NCI-H2196 (cell line): ENCODE results near the gene CFAP107.

Source experiments
- DNase-seq: peaks from one replicate; lab custom pipeline; 2025; ENCODE audit not compliant: unreplicated experiment; lab: John Stamatoyannopoulos, UW

The CFAP107 gene

DNA sequence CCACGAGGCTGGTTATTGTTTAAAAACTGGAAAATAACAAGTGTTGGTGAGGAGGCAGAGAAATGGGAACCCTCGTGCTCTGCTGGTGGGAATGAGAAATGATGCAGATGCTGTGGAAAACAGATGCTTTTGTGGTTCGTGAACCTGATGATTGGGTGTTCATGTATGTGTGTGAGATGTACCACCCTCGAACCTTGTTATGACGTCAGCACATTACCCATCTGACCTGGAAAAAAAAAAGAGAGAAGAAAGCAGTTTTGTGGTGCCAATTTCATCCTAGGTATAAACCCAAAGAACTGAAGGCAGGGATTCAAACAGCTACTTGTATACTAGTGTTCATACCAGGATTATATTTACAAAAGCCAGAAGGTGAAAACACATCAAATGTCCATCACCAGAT lies 6.4 kb upstream of the CFAP107 start:
- no peak for DNase-seq

- DNase-seq, result no peak
Measured at GRCh38 chr1:12741946-12742345, 4.1 kb upstream of the CFAP107 start.

DNA sequence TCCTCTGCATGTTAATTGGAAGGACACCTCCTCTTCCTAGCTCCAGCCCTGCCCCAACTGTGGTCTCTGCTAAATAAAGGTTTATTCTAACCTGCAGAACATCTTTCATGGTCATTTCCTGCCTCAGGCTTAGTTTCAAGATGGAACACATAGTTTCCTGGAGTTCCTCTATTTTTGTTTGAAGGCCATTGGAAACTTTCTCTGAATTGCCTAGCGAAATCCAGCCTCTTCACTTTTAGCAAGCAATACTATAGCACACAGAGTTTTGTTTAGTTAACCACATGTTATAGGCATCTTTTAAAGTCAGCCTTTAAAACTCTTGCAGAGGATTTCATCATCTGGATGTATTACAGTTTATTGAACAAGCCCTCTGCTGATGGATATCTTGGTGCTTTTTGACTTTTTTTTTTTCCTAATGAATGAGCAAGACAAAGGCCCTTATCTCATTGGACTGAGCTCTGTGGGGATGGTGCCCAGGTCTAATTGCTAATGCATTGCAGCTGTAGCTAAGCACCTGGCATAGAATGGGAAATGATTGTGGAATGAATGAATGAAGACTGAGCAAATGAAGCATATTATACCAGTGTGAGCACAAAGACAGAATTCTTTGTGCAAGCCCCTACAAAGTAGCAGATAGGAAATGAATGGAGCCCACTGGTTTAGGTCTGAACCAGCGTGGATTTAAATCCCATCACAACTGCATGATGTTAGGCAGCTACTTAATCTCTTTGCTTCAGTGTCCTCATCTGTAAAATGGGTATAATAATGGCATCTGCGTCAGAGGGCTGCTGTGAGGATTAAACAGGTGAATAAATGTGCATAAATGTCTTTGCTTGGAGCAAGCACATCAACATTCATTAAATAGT lies 641 bp upstream of the CFAP107 start:
- DNase-seq, result no peak

DNA sequence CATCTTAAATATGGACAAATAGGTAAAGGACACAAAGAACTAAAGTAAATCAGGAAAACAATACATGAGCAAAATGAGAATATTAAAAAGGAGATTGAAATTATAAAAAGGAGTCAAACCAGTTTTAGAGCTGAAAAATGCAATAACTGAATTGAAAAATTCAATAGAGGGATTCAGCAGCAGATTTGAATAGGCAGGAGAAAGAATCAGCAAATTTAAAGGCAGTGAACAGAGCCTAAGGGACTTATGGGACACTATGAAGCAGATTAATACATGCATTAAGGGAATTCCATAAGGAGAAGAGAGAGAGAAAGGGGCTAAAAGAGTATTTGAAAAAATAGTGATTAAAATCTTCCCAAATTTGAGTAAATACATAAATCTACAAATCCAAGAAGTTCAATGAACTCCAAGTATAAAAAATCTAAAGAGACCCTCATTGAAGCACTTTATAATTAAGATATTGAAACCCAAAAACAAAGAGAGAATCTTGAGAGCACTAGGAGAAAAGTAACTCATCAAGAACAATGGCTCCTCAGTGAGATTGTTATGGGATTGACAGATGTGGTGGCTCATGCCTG lies 2.9 kb downstream of the CFAP107 start:
- no peak for DNase-seq

DNA sequence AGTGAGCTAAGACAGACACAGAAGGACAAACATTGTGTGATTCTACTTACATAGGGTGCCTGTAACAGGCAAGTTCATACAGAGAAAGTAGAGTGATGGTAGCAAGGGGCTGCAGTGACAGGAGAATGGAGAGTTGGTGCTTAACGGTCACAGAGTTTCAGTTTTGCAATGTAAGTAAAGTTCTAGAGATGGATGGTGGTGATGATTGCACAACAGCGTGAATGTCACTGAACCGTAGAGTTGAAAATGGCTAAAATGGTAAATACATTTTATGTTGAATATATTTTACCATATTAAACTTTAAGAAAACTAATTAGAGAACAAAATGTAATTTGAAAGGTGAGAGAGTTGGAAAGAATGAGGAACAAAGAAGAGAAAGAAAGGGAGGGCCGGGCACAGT lies 8.7 kb downstream of the CFAP107 start:
- no peak for DNase-seq

DNA sequence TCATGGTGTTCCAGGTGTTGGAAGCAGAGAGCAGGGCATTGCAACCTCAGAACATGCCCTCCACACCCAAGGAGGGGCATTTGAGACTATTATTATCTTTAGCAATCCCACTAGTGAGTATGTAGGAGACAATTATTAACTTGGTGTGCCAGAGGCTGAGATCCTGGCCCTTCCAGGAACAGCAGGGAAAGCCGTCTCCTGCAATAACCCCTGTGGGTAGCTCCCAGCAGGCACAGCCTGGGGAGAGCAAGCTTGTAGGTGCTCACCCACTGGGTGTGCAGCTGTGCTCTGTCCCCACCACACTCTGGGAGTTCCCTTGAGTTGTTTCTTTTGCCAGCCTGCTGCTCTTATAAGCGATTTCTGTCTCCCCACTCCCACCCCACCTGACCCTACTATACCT lies 10.3 kb downstream of the CFAP107 start:
- no peak for DNase-seq

DNA sequence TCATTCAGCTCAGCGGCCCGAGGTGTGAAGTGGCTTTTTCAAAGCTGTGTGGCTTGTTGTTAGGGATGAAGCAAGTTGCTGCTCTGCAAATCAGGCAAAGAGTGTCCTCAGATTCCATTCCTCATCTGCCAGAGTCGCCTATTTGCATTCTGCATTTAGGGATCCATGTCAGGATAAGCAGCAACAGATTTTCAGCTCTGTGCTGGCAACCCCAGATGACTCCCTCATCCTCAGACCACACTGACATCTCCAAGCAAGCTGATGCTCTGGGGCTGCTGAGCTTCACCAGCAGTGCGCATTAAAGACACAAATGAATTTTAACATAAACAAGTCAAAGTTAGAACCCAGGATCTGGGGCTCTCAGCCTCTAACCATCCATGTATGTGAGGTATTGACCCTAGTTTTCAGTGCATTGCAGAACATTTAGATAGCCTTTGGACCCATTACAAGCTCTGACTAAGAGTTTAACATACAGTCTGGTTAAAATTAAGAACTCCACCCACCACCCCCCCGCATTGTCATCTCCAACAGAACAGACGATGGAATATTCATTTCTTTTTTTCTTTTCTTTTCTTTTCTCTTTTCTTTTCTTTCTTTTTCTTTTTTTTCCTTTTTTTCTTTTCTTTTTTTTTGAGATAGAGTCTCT lies 10.9 kb downstream of the CFAP107 start:
- no peak for DNase-seq

GRCh38 chr1:12757836-12758235 lies 11.8 kb downstream of the CFAP107 start:
- DNase-seq, result no peak

- DNase-seq, result no peak
Measured at GRCh38 chr1:12760256-12760795, 14.3 kb downstream of the CFAP107 start.

DNA sequence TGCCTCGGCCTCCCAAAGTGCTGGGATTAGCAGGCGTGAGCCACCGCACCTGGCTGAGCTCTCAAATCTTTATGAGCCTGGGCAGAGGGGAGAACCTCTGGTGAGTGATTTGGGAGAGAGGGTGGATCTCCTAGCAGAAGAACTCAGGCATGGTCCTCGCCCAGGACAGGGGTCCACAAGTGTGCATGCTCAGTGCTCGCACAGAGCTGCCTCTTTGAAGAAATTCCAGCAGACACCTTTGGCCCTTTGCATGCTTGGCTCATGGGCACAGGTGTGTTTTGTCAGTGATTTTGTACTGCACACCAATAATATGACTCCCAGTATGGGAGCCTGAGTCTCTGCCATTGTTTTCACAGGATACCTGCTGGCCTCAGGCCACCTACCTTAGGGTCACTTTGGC lies 15.8 kb downstream of the CFAP107 start:
- no peak for DNase-seq

DNA sequence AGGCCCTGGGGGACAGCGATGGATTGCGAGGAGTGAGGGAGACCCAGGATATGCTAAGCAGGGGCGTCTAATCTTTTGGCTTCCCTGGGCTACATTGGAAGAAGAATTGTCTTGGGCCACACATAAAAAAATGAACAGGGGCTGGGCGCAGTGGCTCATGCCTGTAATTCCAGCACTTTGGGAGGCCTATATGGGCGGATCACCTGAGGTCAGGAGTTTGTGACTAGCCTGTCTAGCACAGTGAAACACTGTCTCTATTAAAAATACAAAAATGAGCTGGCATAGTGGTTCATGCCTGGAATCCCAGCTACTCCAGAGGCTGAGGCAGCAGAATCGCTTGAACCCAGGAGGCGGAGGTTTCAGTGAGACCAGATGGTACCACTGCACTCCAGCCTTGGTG lies 16.8 kb downstream of the CFAP107 start:
- DNase-seq, result no peak

GRCh38 chr1:12763479-12763878 lies 17.5 kb downstream of the CFAP107 start:
- DNase-seq, result no peak

DNA sequence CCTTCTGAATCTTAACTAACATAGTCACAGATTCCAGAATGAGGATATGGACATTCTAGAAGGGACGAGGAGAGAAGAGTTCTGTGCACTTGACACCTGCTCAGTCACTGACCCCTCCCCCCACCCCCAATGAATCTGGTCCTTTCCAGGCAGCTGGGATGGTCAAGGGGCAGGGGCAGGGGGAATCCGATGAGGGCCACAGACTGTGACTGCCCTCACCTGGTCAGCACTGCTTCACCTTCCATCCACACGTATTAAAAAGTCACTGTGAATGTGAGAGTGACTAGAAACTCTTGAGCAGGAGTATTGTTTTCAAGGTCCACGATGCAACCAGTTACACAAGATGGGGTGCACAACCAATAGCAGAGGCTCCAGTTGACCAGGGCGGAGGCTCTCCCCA lies 18.0 kb downstream of the CFAP107 start:
- no peak for DNase-seq

DNA sequence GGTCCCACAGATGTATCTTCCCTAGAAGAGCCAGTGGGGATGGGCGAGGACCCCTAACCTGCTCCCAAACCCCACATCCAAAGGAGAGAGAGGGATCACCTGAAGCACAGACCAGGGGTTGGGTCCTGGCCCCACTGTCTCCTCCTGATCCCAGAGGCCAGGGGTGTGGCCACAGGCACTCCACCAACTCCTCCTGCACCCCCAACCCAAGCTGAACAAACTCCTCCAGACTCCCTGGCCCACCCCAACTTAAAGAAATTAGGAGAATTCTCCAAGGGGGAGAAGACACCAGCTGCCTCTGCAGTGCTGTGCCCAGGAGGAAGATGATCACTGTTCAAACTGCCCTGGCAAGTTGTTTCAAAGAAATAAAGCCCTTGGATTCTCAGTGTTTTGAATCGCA lies 23.0 kb downstream of the CFAP107 start:
- DNase-seq, result no peak

GRCh38 chr1:12769976-12770505 lies 24.0 kb downstream of the CFAP107 start:
- no peak for DNase-seq

DNA sequence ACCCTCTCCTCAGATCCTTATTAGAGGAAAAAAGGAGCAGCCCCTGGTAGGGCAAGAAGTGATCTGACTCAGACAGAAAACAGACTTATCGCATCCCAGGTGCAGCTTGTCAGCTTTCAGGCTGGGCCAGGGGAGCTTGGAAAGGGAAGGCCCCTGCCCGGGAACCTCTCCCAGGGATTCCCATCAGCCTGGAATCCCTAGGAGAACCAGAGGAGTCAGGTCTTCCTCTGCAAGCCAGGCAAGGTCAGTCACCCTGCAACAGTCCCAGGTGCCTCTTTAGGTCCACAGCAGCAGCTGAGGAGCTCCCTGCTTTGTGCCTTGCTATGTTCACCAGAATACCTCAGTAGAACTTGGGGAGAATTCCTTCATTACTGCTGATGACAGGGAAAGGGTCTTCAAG lies 24.6 kb downstream of the CFAP107 start:
- DNase-seq, result no peak

- no peak for DNase-seq
Measured at GRCh38 chr1:12771186-12771585, 25.2 kb downstream of the CFAP107 start.

DNA sequence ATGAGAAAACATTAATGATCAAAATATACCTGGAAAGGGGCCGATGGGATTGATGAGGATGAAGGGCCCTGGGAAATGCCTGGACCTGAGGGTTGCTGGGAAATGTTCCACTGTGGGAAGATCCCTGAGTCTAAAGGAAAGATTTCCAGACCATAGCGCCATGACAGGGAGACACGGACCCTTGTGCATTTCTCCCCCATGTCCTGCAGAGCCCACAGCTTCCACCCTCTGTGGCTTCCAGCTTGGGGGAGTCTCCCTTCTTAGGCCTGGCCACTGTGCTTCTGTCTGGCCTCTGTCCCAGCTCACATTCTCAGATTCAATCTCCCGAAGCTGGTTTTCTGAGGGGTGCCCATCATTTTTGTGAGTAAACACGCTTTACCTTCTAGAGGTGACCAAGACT lies 26.5 kb downstream of the CFAP107 start:
- DNase-seq, result no peak

DNA sequence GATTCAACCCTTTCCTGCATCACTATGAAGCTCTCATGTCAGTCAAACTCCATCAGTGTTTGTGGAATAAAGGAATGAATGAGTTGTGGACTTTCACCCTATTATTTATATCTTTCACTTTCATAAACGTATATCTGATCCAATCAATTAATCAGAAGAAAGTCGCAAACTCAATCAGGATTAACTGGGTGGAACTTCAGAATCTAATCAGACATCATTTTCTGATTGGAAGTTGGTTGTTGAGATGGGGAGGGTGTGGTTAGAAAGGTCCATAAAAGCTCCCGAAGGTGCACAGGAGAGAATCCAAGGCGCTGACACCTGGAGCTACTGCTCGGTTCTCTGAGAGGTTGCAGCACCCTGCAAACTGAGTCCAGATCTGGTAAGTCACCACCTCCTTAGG lies 27.4 kb downstream of the CFAP107 start, which contains the start of gene PRAMEF12:
TSS of gene PRAMEF12 (plus strand) at position 301 of the 400 bp plus-strand sequence. CDS start 1,130 bp downstream, outside the sequence.
- DNase-seq, result no peak

DNA sequence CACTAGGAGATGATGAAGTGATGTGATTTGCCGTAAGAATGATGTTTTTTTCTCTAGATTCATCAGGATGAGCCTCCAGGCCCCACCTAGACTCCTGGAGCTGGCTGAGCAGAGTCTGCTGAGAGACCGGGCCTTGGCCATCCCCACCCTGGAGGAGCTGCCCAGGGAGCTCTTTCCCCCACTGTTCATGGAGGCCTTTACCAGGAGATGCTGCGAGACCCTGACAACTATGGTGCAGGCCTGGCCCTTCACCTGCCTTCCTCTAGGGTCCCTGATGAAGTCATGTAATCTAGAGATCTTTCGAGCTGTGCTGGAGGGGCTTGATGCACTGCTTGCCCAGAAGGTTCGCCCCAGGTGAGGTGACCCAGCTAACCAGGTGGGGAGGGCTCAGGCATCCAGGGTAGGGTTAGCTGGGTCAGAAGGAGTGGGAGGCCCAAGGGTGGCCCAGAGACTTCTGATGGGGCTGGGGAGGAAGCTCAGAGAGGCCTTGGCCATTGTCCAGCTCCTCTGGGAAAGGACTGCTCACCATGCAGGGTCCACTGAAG lies 28.9 kb downstream of the CFAP107 start:
- DNase-seq, result no peak

DNA sequence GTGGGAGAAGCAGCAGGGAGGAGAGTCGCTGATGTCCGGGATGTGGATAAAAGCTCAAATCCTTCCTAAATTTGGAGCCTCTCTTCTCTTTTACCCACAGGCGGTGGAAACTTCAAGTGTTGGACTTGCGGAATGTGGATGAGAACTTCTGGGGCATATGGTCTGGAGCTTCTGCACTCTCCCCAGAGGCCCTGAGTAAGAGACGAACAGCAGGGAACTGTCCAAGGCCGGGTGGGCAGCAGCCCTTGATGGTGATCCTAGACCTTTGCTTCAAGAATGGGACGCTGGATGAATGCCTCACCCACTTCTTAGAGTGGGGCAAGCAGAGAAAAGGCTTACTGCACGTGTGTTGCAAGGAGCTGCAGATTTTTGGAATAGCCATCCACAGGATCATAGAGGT lies 29.4 kb downstream of the CFAP107 start:
- DNase-seq, result no peak
